Neural progenitor cell (in vitro differentiated cells): ENCODE measurements around the gene CD164L2.

Experiments
- CTCF ChIP-seq: fragments of 200-600 bp; sonication (generic); IDR thresholded peaks from 2 replicates; pipeline ENCODE4 v1.5.1; 2017; ENCODE audit warnings: antibody characterized with exemption, mild to moderate bottlenecking
- EZH2 ChIP-seq: fragments of 200-600 bp; sonication (generic); IDR thresholded peaks from 2 replicates; pipeline ENCODE4 v1.6.1; 2017; ENCODE audit warnings: antibody characterized with exemption, mild to moderate bottlenecking, moderate library complexity
- EZH2phosphoT487 ChIP-seq: fragments of 200-600 bp; sonication (generic); IDR thresholded peaks from 2 replicates; pipeline ENCODE4 v1.6.1; 2017; ENCODE audit warnings: antibody characterized with exemption

GRCh38 chr1:27410709-27411108 is 27.6 kb upstream of the CD164L2 start:
- TF ChIP-seq EZH2phosphoT487 (no peak), CTCF (no peak), EZH2 (no peak)
